ENCODE results near the gene ZFP36L1. TPM values are rescaled to one million over a fixed set of nuclear protein-coding genes. Genes with fewer than 3 reads are reported as not detected.

The ZFP36L1 gene
- total and polyA plus RNA-seq, 2 donors (not counting 3 experiments of a cell fraction or from before 2014, with no cell fraction given): 46.0 to 89.6 TPM

DNA sequence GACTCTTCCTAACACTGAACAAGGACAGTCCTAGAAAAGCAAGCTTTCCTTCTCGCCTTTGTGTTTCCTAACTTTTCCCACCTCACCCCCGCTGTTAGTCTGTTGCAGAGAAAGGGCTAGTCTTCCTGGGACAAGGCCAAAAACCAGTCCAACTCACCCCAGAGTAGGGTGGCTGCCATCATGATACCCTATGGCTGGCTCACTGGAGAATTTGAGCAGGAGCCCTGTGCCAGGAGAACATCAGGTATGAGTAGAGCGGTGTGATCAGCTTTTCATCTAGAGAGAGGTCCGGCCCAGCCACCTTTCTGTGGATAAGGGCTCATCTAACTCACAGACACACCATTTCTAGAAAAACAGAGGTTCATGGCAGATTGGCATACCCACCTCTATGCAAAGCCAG is 16.7 kb upstream of the ZFP36L1 start:
- DNase-seq (ENCODE audit: low read depth, low spot score): no peak
- Histone ChIP-seq H3K4me3 (replicated peaks in 1 of 3; ENCODE audit: insufficient read depth in 1 of 3, low read depth in 1 of 3, low read length in 3 of 3) (no peak overlapping the region), H3K79me2 (ENCODE audit: control insufficient read depth, insufficient read depth, low read length) (no peaks in the 10 kb centered on the region), H3K4me1 (ENCODE audit: control insufficient read depth, extremely low read depth, insufficient read depth, low read length) (peaks cover 11% of the 10 kb centered on the region), H4K20me1 (replicated peaks; ENCODE audit: control insufficient read depth, extremely low read depth, insufficient read depth, low read length) (no peaks in the 10 kb centered on the region), H3K36me3 (ENCODE audit: control insufficient read depth in 2 of 2, extremely low read depth in 1 of 2, insufficient read depth in 2 of 2, low read length in 2 of 2) (no peaks in the 10 kb centered on the region), H3K9ac (replicated peaks; ENCODE audit: extremely low read depth, insufficient read depth, low read length) (no peak overlapping the region), H3K9me1 (replicated peaks; ENCODE audit: control insufficient read depth, extremely low read depth, insufficient read depth, low read length) (no peaks in the 10 kb centered on the region), H3K27me3 (ENCODE audit: control insufficient read depth in 2 of 2, insufficient read depth in 2 of 2, low read length in 2 of 2) (no peaks in the 10 kb centered on the region), H2AFZ (ENCODE audit: low read depth, low read length) (no peak overlapping the region), H3K4me2 (ENCODE audit: insufficient read depth, low read length) (no peak overlapping the region), H3K27ac (ENCODE audit: insufficient read depth, low read depth, low read length) (no peak overlapping the region), H3K9me3 (replicated peaks; ENCODE audit: control insufficient read depth, insufficient read depth, low read length) (no peaks in the 10 kb centered on the region)
- TF ChIP-seq, protein P1, sequence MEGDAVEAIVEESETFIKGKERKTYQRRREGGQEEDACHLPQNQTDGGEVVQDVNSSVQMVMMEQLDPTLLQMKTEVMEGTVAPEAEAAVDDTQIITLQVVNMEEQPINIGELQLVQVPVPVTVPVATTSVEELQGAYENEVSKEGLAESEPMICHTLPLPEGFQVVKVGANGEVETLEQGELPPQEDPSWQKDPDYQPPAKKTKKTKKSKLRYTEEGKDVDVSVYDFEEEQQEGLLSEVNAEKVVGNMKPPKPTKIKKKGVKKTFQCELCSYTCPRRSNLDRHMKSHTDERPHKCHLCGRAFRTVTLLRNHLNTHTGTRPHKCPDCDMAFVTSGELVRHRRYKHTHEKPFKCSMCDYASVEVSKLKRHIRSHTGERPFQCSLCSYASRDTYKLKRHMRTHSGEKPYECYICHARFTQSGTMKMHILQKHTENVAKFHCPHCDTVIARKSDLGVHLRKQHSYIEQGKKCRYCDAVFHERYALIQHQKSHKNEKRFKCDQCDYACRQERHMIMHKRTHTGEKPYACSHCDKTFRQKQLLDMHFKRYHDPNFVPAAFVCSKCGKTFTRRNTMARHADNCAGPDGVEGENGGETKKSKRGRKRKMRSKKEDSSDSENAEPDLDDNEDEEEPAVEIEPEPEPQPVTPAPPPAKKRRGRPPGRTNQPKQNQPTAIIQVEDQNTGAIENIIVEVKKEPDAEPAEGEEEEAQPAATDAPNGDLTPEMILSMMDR (IDR thresholded peaks at IDR 0.05; ENCODE audit: extremely low read depth in 1 of 2, insufficient read depth in 1 of 2, low read depth in 1 of 2, low read length in 2 of 2): no peak
- TF ChIP-seq GATA2 (IDR thresholded peaks at IDR 0.05; ENCODE audit: insufficient read depth, insufficient read length, low read depth, low read length) (no peak), FOS (IDR thresholded peaks at IDR 0.05; ENCODE audit: borderline replicate concordance, insufficient read depth, low read length) (no peak), EZH2 (IDR thresholded peaks at IDR 0.05; ENCODE audit: borderline replicate concordance, low read depth, low read length, severe bottlenecking) (no peak), JUN (IDR thresholded peaks at IDR 0.05; ENCODE audit: borderline replicate concordance, insufficient read depth, insufficient read length, low read depth) (no peak)
- TF ChIP-seq, protein P2, sequence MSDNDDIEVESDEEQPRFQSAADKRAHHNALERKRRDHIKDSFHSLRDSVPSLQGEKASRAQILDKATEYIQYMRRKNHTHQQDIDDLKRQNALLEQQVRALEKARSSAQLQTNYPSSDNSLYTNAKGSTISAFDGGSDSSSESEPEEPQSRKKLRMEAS (IDR thresholded peaks at IDR 0.05; ENCODE audit: insufficient read depth, insufficient read length): no peak
- ChIA-PET CTCF (interaction anchor here (1.2 to 1.4 kb wide), 2 partner anchors 14 to 865 kb away, joined by 3 to 6 read pairs; no protein-coding TSS in a partner anchor), POLR2A (interaction anchor here (0.8 kb wide), 1 partner anchor 16 kb away, joined by 4 read pairs; the partner anchor contains the start of gene ZFP36L1)
- BruUV-seq (replicated peaks): no TSS peak
- no peak for FAIRE-seq
- dilution Hi-C loops (cut with MboI; ENCODE audit: extremely low pct_ligation_motif_present, low sequenced_read_pairs) (loop anchor here (25.0 kb wide), 1 partner anchor 872 kb away; no protein-coding TSS in a partner anchor), intact Hi-C loops (cut with micrococcal nuclease) (no loop called here)

All from endothelial cell of umbilical vein (primary cell).